PFSK-1 (cell line): ENCODE measurements around the gene DDX25. TPM values are rescaled to one million over a fixed set of nuclear protein-coding genes. Genes with fewer than 3 reads are reported as not detected.

Source experiments
- FOXP2 ChIP-seq: optimal IDR thresholded peaks from 2 replicates; pipeline ENCODE3; 2011; ENCODE audit warnings: borderline replicate concordance, control low read depth, inconsistent platforms; ENCODE audit not compliant: insufficient read depth; ENCODE audit errors: extremely low read length, extremely low read depth
- POLR2AphosphoS5 ChIP-seq: IDR thresholded peaks from 2 replicates; pipeline ENCODE4 v1.6.1; 2012; ENCODE audit warnings: low read depth, mild to moderate bottlenecking, control low read depth, low read length, moderate library complexity
- REST ChIP-seq, 2 experiments: IDR thresholded peaks; 2 replicates each; pipeline versions ENCODE4 v1.6.1 to v1.8.0; 2011 to 2012; ENCODE audit warnings: low read depth in 2 of 2, low read length in 2 of 2, control low read depth in 1 of 2, inconsistent platforms in 1 of 2, mild to moderate bottlenecking in 1 of 2, moderate library complexity in 1 of 2; ENCODE audit not compliant: insufficient read depth in 1 of 2
- SIN3A ChIP-seq: IDR thresholded peaks from 2 replicates; pipeline ENCODE4 v1.6.1; 2012; ENCODE audit warnings: mild to moderate bottlenecking, low read length, moderate library complexity, borderline replicate concordance; ENCODE audit not compliant: insufficient read depth
- TAF1 ChIP-seq: IDR thresholded peaks from 2 replicates; pipeline ENCODE4 v1.6.1; 2012; ENCODE audit warnings: low read length, control low read depth, borderline replicate concordance; ENCODE audit not compliant: insufficient read depth
- polyA plus RNA-seq: library from polyadenylated mRNA; unstranded; fragments of >200 nt; gene quantifications from one replicate; pipeline ENCODE4 v1.2.1, GENCODE V29; 2012; ENCODE audit warnings: low read depth, missing spikeins; ENCODE audit not compliant: insufficient read length

The DDX25 gene
- polyA plus RNA-seq: not detected

- TF ChIP-seq REST (IDR thresholded peaks at IDR 0.05; ENCODE audit: insufficient read depth in 1 of 2, low read depth in 2 of 2, low read length in 2 of 2) (no peak), FOXP2 (no peak), TAF1 (no peak), POLR2AphosphoS5 (no peak), SIN3A (no peak)
Observed at GRCh38 chr11:125903711-125904659, at the start of gene DDX25. DDX25 (plus strand) TSS chr11:125904508; CDS start chr11:125904518, 10 bp downstream.

DNA sequence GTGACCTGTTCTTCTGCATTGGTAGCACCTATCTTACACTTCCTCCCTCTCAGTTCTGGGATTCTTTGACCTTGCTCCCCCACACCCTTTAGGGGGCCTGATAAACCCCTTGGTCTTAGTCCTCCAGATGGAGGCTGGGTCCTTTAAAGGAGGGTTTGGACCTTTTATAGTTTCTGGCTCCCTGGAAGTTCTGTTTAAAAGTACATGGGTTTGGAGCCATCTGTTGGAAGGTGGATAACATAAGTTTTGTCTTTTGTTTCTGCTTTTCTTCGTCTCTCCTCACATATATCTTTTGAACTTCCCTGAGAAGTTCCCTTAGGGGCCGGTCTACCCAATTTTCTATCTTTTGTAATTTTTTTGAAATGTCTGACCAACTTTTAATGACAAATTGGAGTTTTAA, 34.8 kb upstream of the DDX25 start:
- TF ChIP-seq FOXP2: no peak
- TF ChIP-seq TAF1: no peak
- TF ChIP-seq REST (IDR thresholded peaks at IDR 0.05; ENCODE audit: insufficient read depth in 1 of 2, low read depth in 2 of 2, low read length in 2 of 2): no peak
- TF ChIP-seq SIN3A: no peak
- no peak for TF ChIP-seq POLR2AphosphoS5

DNA sequence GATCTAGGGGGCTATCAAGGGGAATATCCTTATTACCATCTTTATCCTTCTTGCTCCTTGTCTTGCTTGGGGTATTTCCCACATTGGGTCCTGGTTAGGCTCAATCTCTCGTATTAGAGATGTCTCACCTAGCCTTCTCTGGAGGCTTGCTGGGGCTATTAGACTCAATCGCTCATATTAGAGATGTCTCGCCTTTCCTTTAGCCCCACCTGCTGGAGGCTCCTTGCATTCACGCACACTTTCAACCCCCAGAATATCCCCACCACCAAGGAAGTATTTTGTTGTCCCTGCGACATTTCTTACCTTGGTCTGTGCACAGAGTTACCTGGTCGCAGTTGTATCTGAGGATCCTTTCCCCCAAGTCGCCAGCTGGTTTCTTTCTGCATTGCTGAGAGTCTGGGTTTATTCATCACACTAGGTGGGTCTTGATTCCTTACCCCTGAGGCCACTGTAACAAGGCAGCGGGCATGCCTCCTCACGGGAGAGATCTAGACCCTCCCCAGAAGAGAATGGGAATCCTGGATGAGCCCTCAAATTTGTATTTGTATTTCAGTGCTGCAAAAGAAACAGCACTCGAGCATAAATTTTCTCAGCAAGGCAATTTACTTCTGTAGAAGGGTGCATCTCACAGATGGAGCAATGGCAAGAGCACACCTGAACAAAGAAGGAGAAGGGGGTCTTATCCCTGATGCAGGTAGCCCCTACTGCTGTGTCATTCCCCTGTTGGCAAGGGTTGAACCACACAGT, 32.7 kb upstream of the DDX25 start:
- no peak for TF ChIP-seq REST (IDR thresholded peaks at IDR 0.05; ENCODE audit: insufficient read depth in 1 of 2, low read depth in 2 of 2, low read length in 2 of 2)
- TF ChIP-seq SIN3A: no peak
- no peak for TF ChIP-seq TAF1
- TF ChIP-seq POLR2AphosphoS5: no peak
- TF ChIP-seq FOXP2: no peak

- no peak for TF ChIP-seq POLR2AphosphoS5
- no peak for TF ChIP-seq FOXP2
- no peak for TF ChIP-seq TAF1
Observed at GRCh38 chr11:125872138-125872491, 32.2 kb upstream of the DDX25 start.

- TF ChIP-seq SIN3A (no peak), TAF1 (no peak), POLR2AphosphoS5 (no peak), FOXP2 (no peak), REST (IDR thresholded peaks at IDR 0.05; ENCODE audit: insufficient read depth in 1 of 2, low read depth in 2 of 2, low read length in 2 of 2) (no peak)
Observed at GRCh38 chr11:125873881-125874555, 30.3 kb upstream of the DDX25 start.
